NCI-H187 treated with DMSO at 0.1 percent for 48 hours (cell line): ENCODE results near the gene SIX2.

Experiments
- DNase-seq: peaks from one replicate; lab custom pipeline; 2025; lab: John Stamatoyannopoulos, UW

The SIX2 gene

DNA sequence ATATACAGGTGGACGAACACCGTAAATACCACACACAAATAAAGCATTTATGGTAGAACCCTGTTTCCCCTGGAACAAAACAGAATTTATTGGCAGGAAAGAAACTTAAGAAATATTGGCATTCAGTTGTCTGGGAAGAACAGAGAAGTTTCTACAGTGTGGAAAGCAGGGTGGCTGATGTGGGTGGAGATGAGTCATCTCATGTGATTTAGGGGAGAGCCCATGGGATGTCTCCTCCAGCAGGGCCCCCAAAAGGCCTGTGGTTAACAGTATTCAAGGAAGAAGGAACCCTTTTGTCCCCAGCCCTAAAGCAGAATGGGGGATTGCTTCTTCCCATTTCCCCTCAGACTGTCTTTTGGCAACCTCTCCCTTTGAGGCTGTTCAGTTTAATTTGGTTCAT is 43.6 kb downstream of the SIX2 start:
- no peak for DNase-seq

DNA sequence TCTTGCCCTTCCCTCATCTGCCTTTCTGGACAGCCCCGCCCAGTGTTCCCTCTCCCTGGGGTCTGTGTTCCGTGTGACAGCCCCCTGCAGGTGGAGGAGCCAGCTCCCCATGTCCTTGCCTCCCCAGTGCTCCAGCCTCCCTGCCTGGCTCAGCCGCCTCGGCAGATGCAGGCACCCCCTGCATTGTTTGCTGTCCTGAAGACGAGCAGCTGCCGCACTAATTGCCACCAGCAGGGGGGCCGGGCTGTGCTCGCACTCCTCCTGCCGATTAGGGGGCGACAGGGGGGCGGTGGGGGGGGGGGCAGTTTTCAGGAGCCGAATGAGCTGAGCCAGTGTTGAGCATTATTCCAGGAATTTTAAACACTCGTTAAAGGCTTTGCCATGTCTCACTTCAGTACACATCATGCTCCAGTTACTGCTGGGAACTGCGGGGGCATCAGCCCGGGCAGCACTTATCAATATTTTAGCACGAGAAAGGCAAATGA is 44.5 kb downstream of the SIX2 start:
- no peak for DNase-seq

DNA sequence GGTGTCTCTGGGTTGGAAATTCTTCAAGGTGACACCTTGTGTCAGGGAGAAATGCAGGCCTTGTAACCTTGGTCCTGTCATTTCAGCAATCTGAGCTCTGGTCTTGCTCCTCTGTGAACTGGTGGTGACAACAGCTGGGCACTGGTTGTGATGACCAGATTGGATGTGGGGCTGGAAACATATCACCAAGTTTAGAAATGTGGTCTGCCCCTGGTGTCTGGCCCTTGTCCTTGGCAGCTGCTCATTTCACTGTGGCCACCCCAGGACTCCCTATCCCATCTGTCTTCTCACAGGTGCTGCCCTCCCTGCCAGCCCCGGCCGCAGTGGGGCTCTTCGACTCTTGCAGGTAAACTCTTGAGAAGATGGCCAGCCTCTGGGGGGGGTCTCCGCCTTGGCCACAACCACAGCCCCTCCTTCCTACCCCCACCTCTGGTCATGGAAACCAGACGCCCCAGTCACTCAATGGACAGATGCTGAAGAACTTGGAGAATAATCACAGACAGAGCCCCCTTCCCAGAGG is 47.0 kb downstream of the SIX2 start:
- DNase-seq: no peak

DNA sequence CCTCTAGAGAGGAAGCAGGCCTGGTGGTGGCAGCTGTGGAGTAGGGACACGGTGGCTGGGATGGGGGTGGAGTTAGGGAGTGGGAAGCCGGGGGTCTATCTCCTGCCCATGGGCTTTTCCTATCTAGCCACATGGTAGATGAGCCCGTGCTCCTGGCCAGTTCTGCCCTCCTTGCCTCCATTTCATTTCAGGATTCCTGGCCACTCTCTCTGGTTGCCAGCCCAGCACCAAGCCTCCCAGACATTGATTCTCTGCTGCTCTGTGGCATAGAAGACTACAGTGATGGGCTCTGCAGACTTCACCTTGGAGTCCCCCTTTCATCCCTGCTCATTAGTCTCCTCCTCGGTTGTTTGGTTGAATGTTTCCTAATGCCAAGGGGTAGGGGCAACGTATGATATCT is 48.4 kb downstream of the SIX2 start:
- no peak for DNase-seq

DNA sequence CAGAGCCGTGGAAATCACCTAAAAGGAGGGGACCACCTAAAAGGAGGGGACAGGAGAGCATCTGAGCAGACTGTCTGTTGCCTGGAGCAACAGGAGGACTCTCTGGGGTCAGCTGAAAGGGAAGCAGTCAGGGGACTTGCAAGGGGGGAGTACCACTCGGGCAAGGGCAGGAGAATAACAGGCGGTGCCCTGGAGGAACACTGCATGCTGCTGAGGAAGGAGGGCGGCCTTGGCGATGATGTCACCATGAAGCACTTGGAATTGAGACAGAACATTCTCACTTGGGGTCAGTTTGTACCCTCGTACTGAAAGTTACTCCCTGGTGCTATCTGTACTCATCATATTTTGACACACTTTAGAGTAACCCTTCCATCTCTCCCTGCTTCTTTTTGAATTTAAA is 49.4 kb downstream of the SIX2 start:
- no peak for DNase-seq

DNA sequence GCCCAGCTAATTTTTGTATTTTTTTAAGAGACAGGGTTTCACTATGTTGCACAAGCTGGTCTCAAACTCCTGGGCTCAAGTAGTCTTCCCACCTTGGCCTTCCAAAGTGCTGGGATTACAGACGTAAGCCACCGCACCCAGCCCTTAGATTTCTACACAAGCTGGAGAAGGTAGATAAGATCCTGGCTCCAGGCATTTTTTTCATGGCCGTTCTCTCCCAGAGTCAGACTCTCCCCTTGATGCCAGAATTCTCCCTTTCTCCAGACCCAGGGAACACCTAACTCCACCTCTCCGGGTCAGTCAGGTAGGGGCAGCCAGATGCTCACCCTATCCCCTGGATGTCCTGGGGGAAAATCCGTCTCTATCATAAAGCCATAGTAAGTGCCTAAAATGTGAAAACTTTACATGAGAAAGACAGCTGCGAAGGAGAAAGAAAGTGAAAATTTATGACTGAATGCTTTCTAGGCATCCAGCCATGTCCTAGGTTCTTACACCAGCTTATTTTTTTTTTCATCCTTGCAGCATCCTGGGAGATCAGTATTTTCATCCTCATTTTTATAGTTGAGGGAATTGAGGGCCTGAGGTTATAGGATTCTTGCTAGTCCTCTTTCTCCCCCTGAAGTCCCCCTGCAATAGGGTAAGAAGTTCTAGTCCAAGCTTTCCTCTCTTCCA is 51.5 kb downstream of the SIX2 start:
- no peak for DNase-seq

DNA sequence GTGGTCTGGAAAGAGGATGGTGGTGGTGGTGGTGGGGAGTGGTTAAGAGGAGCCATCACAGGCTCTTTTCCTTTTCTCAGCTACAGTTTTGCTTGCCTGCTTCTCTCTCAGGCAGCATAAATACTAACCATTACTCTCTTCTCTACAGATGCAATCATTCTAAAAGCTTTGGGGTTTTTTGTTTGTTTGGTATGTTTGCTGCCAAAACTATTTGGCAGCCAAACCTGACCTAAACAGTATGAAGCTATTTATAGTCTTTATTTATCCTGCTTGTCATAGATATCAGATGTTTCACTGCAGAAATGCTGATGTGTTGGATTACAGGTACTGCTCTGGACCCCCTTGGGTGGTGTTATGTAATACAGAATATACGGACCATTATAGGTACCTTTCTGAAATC is 52.4 kb downstream of the SIX2 start:
- DNase-seq: no peak

DNA sequence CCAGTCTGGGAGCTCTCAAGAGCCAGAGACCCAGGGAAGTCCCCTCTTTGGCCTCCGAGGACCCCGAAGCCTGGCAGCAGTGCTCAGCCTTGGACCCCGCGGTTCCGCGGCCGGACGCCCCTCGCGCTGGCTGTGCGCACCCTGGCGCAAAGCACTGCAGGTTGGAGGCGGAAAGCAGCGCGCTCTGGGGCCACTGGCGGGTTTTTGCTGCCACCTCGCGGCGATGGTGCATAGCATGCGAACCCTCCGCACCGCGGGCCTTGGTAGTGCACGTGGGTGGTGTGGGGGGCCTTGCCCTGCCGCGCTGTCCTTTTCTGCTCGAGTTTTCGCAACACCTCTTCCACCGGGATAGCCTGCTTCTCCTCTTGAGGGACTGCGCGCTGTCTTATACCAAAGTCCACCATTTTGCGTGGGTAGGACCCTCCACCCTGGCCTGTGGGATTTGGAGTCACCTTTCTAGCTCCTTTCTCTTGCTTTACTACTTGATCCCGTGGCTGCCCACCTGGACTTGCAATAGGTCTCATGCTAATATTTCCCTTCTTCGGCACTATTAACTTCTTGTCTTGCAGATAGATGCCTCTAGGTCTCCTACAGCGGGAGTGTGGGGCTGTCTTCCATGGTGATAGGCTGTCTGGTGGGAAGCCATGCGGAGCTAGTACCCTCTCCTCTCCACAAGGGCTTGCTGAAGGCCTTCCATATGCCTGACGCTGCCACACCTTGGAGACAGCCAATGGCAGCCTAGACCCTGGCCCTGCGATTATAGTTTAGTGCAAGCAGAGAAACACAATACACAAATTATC is 53.5 kb downstream of the SIX2 start:
- no peak for DNase-seq
